AML-193 (cell line): ENCODE measurements around the gene KIF19.
A peak's percentile ranks its signal among the peaks of the same experiment; 100 is the strongest.

Experiments used
- DNase-seq, 2 experiments: peaks; one replicate each; lab custom pipeline; 2025; lab: John Stamatoyannopoulos, UW

KIF19 gene

GRCh38 chr17:74362069-74362405 is 36.0 kb downstream of the KIF19 start:
- DNase-seq, result no peak

GRCh38 chr17:74362810-74363498 is 36.9 kb downstream of the KIF19 start:
- no peak for DNase-seq

GRCh38 chr17:74367206-74367605 is 41.2 kb downstream of the KIF19 start, which contains the start of gene GPR142:
TSS of gene GPR142 (plus strand) at chr17:74367506. CDS start at chr17:74369541, 2,035 bp downstream.
- DNase-seq, result no peak

- peak; percentile 52 to 74 for DNase-seq
Observed at GRCh38 chr17:74368341-74369081, 42.5 kb downstream of the KIF19 start.

GRCh38 chr17:74369221-74369620 is 43.2 kb downstream of the KIF19 start:
- peak; percentile 65 to 75 for DNase-seq

GRCh38 chr17:74369665-74370490 is 43.9 kb downstream of the KIF19 start:
- no peak for DNase-seq

- no peak for DNase-seq
Observed at GRCh38 chr17:74371653-74372147, 45.7 kb downstream of the KIF19 start.

- no peak for DNase-seq
Observed at GRCh38 chr17:74372426-74372825, 46.4 kb downstream of the KIF19 start.

GRCh38 chr17:74373838-74374606 is 48.0 kb downstream of the KIF19 start:
- no peak for DNase-seq

- DNase-seq, result no peak
Observed at GRCh38 chr17:74374858-74375257, 48.8 kb downstream of the KIF19 start.

GRCh38 chr17:74379495-74380085 is 53.6 kb downstream of the KIF19 start:
- peak; percentile 82 to 86 for DNase-seq

GRCh38 chr17:74380086-74380958 is 54.3 kb downstream of the KIF19 start:
- no peak for DNase-seq

- DNase-seq, result no peak
Observed at GRCh38 chr17:74380959-74381808, 55.2 kb downstream of the KIF19 start.

GRCh38 chr17:74383141-74383540 is 57.1 kb downstream of the KIF19 start:
- DNase-seq, result no peak

GRCh38 chr17:74385201-74385600 is 59.2 kb downstream of the KIF19 start:
- DNase-seq, result no peak

- no peak for DNase-seq
Observed at GRCh38 chr17:74386386-74386785, 60.4 kb downstream of the KIF19 start.

GRCh38 chr17:74387365-74388218 is 61.6 kb downstream of the KIF19 start:
- DNase-seq, result no peak

GRCh38 chr17:74389084-74389753 is 63.2 kb downstream of the KIF19 start:
- no peak for DNase-seq
